ENCODE results near the gene NLGN2.

NLGN2 gene

GRCh38 chr17:7432296-7432695 lies 24.7 kb downstream of the NLGN2 start:
- H2BK12ac ChIP-seq (ENCODE audit: low read length in 2 of 2): no peak overlapping the region
- no peak overlapping the region for H2AFZ ChIP-seq (ENCODE audit: low read depth, low read length)
- H2BK120ac ChIP-seq (ENCODE audit: low read depth, low read length): no peak overlapping the region
- no peaks in the 10 kb centered on the region for H3K9me3 ChIP-seq (ENCODE audit: control insufficient read depth, low read length)
- no peak overlapping the region for H2BK15ac ChIP-seq (ENCODE audit: low read depth, poor library complexity, severe bottlenecking)
- peaks cover 5% of the 10 kb centered on the region for H3K79me1 ChIP-seq (replicated peaks; ENCODE audit: low read length, poor library complexity, severe bottlenecking)
- no peak overlapping the region for H2BK5ac ChIP-seq (ENCODE audit: low read depth, low read length, poor library complexity, severe bottlenecking)
- peaks cover 16% of the 10 kb centered on the region for H3K4me1 ChIP-seq (ENCODE audit: control insufficient read depth, insufficient read depth, low read depth, low read length)
- no peak overlapping the region for H3K4me2 ChIP-seq (ENCODE audit: low read length, poor library complexity, severe bottlenecking)
- no peak overlapping the region for H4K91ac ChIP-seq (ENCODE audit: low read length)
- no peaks in the 10 kb centered on the region for H3K36me3 ChIP-seq (ENCODE audit: control insufficient read depth in 1 of 2, insufficient read depth in 2 of 2, low read depth in 1 of 2, low read length in 2 of 2)
- H2AK5ac ChIP-seq (ENCODE audit: low read length, severe bottlenecking): no peak overlapping the region
- no peak overlapping the region for H3K4ac ChIP-seq (ENCODE audit: low read depth in 1 of 2, low read length in 2 of 2)
- 93% methylated on average over 11 of the region's 11 CpGs for WGBS
- DNase-seq: no peak
- H3K27me3 ChIP-seq (ENCODE audit: control insufficient read depth in 1 of 2, insufficient read depth in 1 of 2, low read length in 2 of 2): peaks cover under 1 to 5% of the 10 kb centered on the region in 2 experiments
- no peak overlapping the region for H3K18ac ChIP-seq (ENCODE audit: low read depth in 1 of 2, low read length in 2 of 2)
- no peak overlapping the region for H3K23ac ChIP-seq (ENCODE audit: low read length in 2 of 2)
- no peak overlapping the region for H3K9ac ChIP-seq (ENCODE audit: low read length)
- no peak overlapping the region for H3K14ac ChIP-seq (ENCODE audit: low read length in 2 of 2)
- H3K4me3 ChIP-seq (ENCODE audit: insufficient read depth in 1 of 2, low read depth in 1 of 2, low read length in 2 of 2): no peak overlapping the region
- H4K8ac ChIP-seq (ENCODE audit: low read length): no peak overlapping the region
- no peak overlapping the region for H3K27ac ChIP-seq (ENCODE audit: low read length, poor library complexity, severe bottlenecking)

GRCh38 chr17:7435676-7436555 lies 28.3 kb downstream of the NLGN2 start:
- H3K14ac ChIP-seq (ENCODE audit: low read length in 2 of 2): no peak overlapping the region
- H2AK5ac ChIP-seq (ENCODE audit: low read length, severe bottlenecking): no peak overlapping the region
- peak overlapping the region; percentile 79 for H3K4me2 ChIP-seq (ENCODE audit: low read length, poor library complexity, severe bottlenecking)
- peak overlapping the region in 1 of 2 experiments; percentile 6 for H3K18ac ChIP-seq (ENCODE audit: low read depth in 1 of 2, low read length in 2 of 2)
- no peak overlapping the region for H3K23ac ChIP-seq (ENCODE audit: low read length in 2 of 2)
- peak overlapping the region; percentile 51 for H3K9ac ChIP-seq (ENCODE audit: low read length)
- peaks cover 23 to 35% of the 10 kb centered on the region in 2 experiments for H3K27me3 ChIP-seq (ENCODE audit: control insufficient read depth in 1 of 2, insufficient read depth in 1 of 2, low read length in 2 of 2)
- H4K8ac ChIP-seq (ENCODE audit: low read length): peak overlapping the region; percentile 73
- H3K4ac ChIP-seq (ENCODE audit: low read depth in 1 of 2, low read length in 2 of 2): peak overlapping the region in 1 of 2 experiments; percentile 57
- peak overlapping the region; percentile 72 for H2AFZ ChIP-seq (ENCODE audit: low read depth, low read length)
- no peak overlapping the region for H4K91ac ChIP-seq (ENCODE audit: low read length)
- no peak overlapping the region for H2BK15ac ChIP-seq (ENCODE audit: low read depth, poor library complexity, severe bottlenecking)
- H2BK5ac ChIP-seq (ENCODE audit: low read depth, low read length, poor library complexity, severe bottlenecking): no peak overlapping the region
- peaks cover 10% of the 10 kb centered on the region for H3K79me1 ChIP-seq (replicated peaks; ENCODE audit: low read length, poor library complexity, severe bottlenecking)
- H2BK120ac ChIP-seq (ENCODE audit: low read depth, low read length): no peak overlapping the region
- no peaks in the 10 kb centered on the region for H3K36me3 ChIP-seq (ENCODE audit: control insufficient read depth in 1 of 2, insufficient read depth in 2 of 2, low read depth in 1 of 2, low read length in 2 of 2)
- 10% methylated on average over 49 of the region's 49 CpGs for WGBS
- peak overlapping the region; percentile 60 to 70 for H3K4me3 ChIP-seq (ENCODE audit: insufficient read depth in 1 of 2, low read depth in 1 of 2, low read length in 2 of 2)
- peaks cover 46% of the 10 kb centered on the region for H3K4me1 ChIP-seq (ENCODE audit: control insufficient read depth, insufficient read depth, low read depth, low read length)
- H3K27ac ChIP-seq (ENCODE audit: low read length, poor library complexity, severe bottlenecking): peak overlapping the region; percentile 24
- DNase-seq: peak; percentile 48
- H3K9me3 ChIP-seq (ENCODE audit: control insufficient read depth, low read length): no peaks in the 10 kb centered on the region
- H2BK12ac ChIP-seq (ENCODE audit: low read length in 2 of 2): no peak overlapping the region

- Histone ChIP-seq H2AK5ac (ENCODE audit: low read length, severe bottlenecking) (no peak overlapping the region), H3K36me3 (ENCODE audit: control insufficient read depth in 1 of 2, insufficient read depth in 2 of 2, low read depth in 1 of 2, low read length in 2 of 2) (no peaks in the 10 kb centered on the region), H3K23ac (ENCODE audit: low read length in 2 of 2) (no peak overlapping the region), H3K27me3 (ENCODE audit: control insufficient read depth in 1 of 2, insufficient read depth in 1 of 2, low read length in 2 of 2) (peaks cover 30 to 41% of the 10 kb centered on the region in 2 experiments), H3K4me2 (ENCODE audit: low read length, poor library complexity, severe bottlenecking) (peak overlapping the region; percentile 79), H2BK12ac (ENCODE audit: low read length in 2 of 2) (no peak overlapping the region), H2BK5ac (ENCODE audit: low read depth, low read length, poor library complexity, severe bottlenecking) (no peak overlapping the region), H3K79me1 (replicated peaks; ENCODE audit: low read length, poor library complexity, severe bottlenecking) (peaks cover 10% of the 10 kb centered on the region), H3K14ac (ENCODE audit: low read length in 2 of 2) (no peak overlapping the region), H3K4ac (ENCODE audit: low read depth in 1 of 2, low read length in 2 of 2) (peak overlapping the region in 1 of 2 experiments; percentile 52), H3K9me3 (ENCODE audit: control insufficient read depth, low read length) (no peaks in the 10 kb centered on the region), H3K4me1 (ENCODE audit: control insufficient read depth, insufficient read depth, low read depth, low read length) (peaks cover 46% of the 10 kb centered on the region), H2BK120ac (ENCODE audit: low read depth, low read length) (no peak overlapping the region), H3K18ac (ENCODE audit: low read depth in 1 of 2, low read length in 2 of 2) (no peak overlapping the region), H3K27ac (ENCODE audit: low read length, poor library complexity, severe bottlenecking) (no peak overlapping the region), H3K4me3 (ENCODE audit: insufficient read depth in 1 of 2, low read depth in 1 of 2, low read length in 2 of 2) (peak overlapping the region; percentile 52 to 70), H2AFZ (ENCODE audit: low read depth, low read length) (no peak overlapping the region), H4K91ac (ENCODE audit: low read length) (no peak overlapping the region), H3K9ac (ENCODE audit: low read length) (no peak overlapping the region), H4K8ac (ENCODE audit: low read length) (peak overlapping the region; percentile 47), H2BK15ac (ENCODE audit: low read depth, poor library complexity, severe bottlenecking) (no peak overlapping the region)
- 6% methylated on average over 87 of the region's 92 CpGs for WGBS
- peak; percentile 73 for DNase-seq
Observed at GRCh38 chr17:7436556-7437368, 29.1 kb downstream of the NLGN2 start.

- Histone ChIP-seq H3K36me3 (ENCODE audit: control insufficient read depth in 1 of 2, insufficient read depth in 2 of 2, low read depth in 1 of 2, low read length in 2 of 2) (no peaks in the 10 kb centered on the region), H3K4ac (ENCODE audit: low read depth in 1 of 2, low read length in 2 of 2) (no peak overlapping the region), H2BK15ac (ENCODE audit: low read depth, poor library complexity, severe bottlenecking) (peak overlapping the region; percentile 75), H4K8ac (ENCODE audit: low read length) (no peak overlapping the region), H3K9ac (ENCODE audit: low read length) (no peak overlapping the region), H2BK12ac (ENCODE audit: low read length in 2 of 2) (no peak overlapping the region), H2AK5ac (ENCODE audit: low read length, severe bottlenecking) (no peak overlapping the region), H3K9me3 (ENCODE audit: control insufficient read depth, low read length) (no peaks in the 10 kb centered on the region), H2BK5ac (ENCODE audit: low read depth, low read length, poor library complexity, severe bottlenecking) (no peak overlapping the region), H4K91ac (ENCODE audit: low read length) (no peak overlapping the region), H3K79me1 (replicated peaks; ENCODE audit: low read length, poor library complexity, severe bottlenecking) (peaks cover 10% of the 10 kb centered on the region), H2BK120ac (ENCODE audit: low read depth, low read length) (no peak overlapping the region), H3K18ac (ENCODE audit: low read depth in 1 of 2, low read length in 2 of 2) (no peak overlapping the region), H3K4me2 (ENCODE audit: low read length, poor library complexity, severe bottlenecking) (peak overlapping the region; percentile 79), H3K4me3 (ENCODE audit: insufficient read depth in 1 of 2, low read depth in 1 of 2, low read length in 2 of 2) (peak overlapping the region; percentile 34 to 47), H3K27ac (ENCODE audit: low read length, poor library complexity, severe bottlenecking) (no peak overlapping the region), H3K23ac (ENCODE audit: low read length in 2 of 2) (no peak overlapping the region), H2AFZ (ENCODE audit: low read depth, low read length) (no peak overlapping the region), H3K14ac (ENCODE audit: low read length in 2 of 2) (no peak overlapping the region), H3K4me1 (ENCODE audit: control insufficient read depth, insufficient read depth, low read depth, low read length) (peaks cover 46% of the 10 kb centered on the region), H3K27me3 (ENCODE audit: control insufficient read depth in 1 of 2, insufficient read depth in 1 of 2, low read length in 2 of 2) (peaks cover 33 to 42% of the 10 kb centered on the region in 2 experiments)
- 14% methylated on average over 23 of the region's 31 CpGs for WGBS
- DNase-seq: no peak
Observed at GRCh38 chr17:7437369-7437863, 29.8 kb downstream of the NLGN2 start.
